Vagina (tissue), 2 donors: ENCODE results near the gene CKMT2. TPM values are rescaled to one million over a fixed set of nuclear protein-coding genes. Genes with fewer than 3 reads are reported as not detected.

Experiments used
- DNase-seq, 2 donors: peaks; one replicate each; pipeline ENCODE4 v3.0.0-alpha.2; 2017; ENCODE audit errors: extremely low spot score in 2 of 2
- H3K27ac ChIP-seq: fragments of 200-600 bp; sonication (generic); one replicate; pipeline ENCODE4 v1.5.1; 2019
- H3K27me3 ChIP-seq: fragments of 200-600 bp; sonication (generic); one replicate; pipeline ENCODE4 v1.5.1; 2019
- H3K36me3 ChIP-seq, 2 donors: fragments of 200-600 bp; sonication (generic); one replicate each; pipeline ENCODE4 v1.5.1; 2017 to 2019
- H3K4me1 ChIP-seq: fragments of 200-600 bp; sonication (generic); one replicate; pipeline ENCODE4 v1.5.1; 2019
- H3K4me3 ChIP-seq, 2 donors: fragments of 200-600 bp; sonication (generic); 1 replicate in 1 of 2; 2 replicates in 1 of 2; pipeline ENCODE4 v1.5.1; 2016 to 2019
- H3K9me3 ChIP-seq: fragments of 200-600 bp; sonication (generic); one replicate; pipeline ENCODE4 v1.5.1; 2019
- POLR2A ChIP-seq, 2 donors: fragments of 450-650 bp; IDR thresholded peaks; one replicate each; pipeline ENCODE4 v1.6.1; 2017; ENCODE audit warnings: antibody characterized with exemption in 2 of 2, mild to moderate bottlenecking in 2 of 2, moderate library complexity in 2 of 2
- POLR2AphosphoS5 ChIP-seq, 2 donors: sonication (generic); formaldehyde crosslinking; IDR thresholded peaks; one replicate each; pipeline ENCODE4 v1.9.0; 2017; ENCODE audit warnings: antibody characterized with exemption in 2 of 2, mild to moderate bottlenecking in 2 of 2, low read depth in 1 of 2; ENCODE audit not compliant: insufficient read depth in 1 of 2
- intact Hi-C: fragments of 100-400 bp; cut with DNase I; formaldehyde crosslinking; loops from one replicate; pipeline ENCODE4 v1.15.1; 2023
- total RNA-seq: library from RNA; depleted of rRNA; stranded (reverse); fragments of >200 nt; gene quantifications from one replicate; pipeline ENCODE4 v1.2.3, GENCODE V29; 2016
- TF ChIP-seq, protein P1 (sequence below), 3 experiments: fragments of 450-650 bp in 2 of 3; fragments of 200-600 bp in 1 of 3; sonication (generic) in 1 of 3; IDR thresholded peaks; one replicate each; pipeline ENCODE4 v1.5.1; 2017 to 2019; ENCODE audit warnings: antibody characterized with exemption in 3 of 3, mild to moderate bottlenecking in 2 of 3, moderate library complexity in 2 of 3

Gene CKMT2
- total RNA-seq, 1 donor from 2014 or later: 3.4 TPM

DNA sequence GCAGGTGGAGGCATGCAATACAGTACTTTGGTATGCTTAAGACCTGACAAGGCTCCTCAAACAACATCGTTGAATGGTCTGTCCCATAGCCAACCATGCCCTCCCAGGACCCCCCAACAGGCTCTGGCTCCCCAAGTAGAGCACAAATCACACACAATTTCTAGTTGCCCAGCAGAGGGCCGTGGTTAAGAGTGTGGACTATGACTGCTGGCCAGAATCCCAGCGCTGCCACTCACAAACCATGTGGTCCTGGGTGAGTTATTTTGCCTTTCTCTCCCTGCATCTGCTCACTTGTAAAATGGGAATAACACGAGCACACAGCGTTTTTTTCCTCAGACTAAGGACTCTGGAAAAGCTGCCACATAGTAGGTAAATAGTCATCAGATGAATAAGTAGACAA lies 6.5 kb downstream of the CKMT2 start:
- H3K27ac ChIP-seq: no peak overlapping the region
- intact Hi-C loops: no loop called here
- no peaks in the 10 kb centered on the region for H3K27me3 ChIP-seq
- TF ChIP-seq POLR2AphosphoS5 (IDR thresholded peaks at IDR 0.05; ENCODE audit: insufficient read depth in 1 of 2, low read depth in 1 of 2): no peak
- TF ChIP-seq, protein P1, sequence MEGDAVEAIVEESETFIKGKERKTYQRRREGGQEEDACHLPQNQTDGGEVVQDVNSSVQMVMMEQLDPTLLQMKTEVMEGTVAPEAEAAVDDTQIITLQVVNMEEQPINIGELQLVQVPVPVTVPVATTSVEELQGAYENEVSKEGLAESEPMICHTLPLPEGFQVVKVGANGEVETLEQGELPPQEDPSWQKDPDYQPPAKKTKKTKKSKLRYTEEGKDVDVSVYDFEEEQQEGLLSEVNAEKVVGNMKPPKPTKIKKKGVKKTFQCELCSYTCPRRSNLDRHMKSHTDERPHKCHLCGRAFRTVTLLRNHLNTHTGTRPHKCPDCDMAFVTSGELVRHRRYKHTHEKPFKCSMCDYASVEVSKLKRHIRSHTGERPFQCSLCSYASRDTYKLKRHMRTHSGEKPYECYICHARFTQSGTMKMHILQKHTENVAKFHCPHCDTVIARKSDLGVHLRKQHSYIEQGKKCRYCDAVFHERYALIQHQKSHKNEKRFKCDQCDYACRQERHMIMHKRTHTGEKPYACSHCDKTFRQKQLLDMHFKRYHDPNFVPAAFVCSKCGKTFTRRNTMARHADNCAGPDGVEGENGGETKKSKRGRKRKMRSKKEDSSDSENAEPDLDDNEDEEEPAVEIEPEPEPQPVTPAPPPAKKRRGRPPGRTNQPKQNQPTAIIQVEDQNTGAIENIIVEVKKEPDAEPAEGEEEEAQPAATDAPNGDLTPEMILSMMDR (IDR thresholded peaks at IDR 0.05): no peak
- no peak for TF ChIP-seq POLR2A (IDR thresholded peaks at IDR 0.05)
- peaks cover 23% of the 10 kb centered on the region for H3K4me1 ChIP-seq
- no peaks in the 10 kb centered on the region for H3K36me3 ChIP-seq
- no peak for DNase-seq
- H3K9me3 ChIP-seq: no peaks in the 10 kb centered on the region
- H3K4me3 ChIP-seq: no peak overlapping the region

DNA sequence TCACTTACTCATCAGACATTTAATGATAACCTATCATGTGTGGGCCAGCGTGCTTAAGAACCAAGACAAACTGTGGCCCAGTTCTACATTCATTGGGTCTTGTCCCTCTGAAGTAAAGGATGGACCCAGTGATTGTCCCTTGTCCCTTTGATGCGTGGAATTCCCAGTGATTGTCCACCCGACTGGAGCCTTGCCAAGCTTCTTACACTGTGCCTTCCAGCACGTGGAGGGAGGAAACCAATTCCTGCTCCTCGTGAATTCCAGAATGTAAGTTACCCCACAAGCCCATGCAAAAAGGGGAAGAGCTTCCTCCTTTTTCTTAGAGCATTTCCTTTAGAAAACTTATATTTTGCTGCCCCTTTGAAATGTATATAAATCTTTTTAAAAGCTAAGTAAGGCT lies 7.9 kb downstream of the CKMT2 start:
- no peaks in the 10 kb centered on the region for H3K36me3 ChIP-seq

DNA sequence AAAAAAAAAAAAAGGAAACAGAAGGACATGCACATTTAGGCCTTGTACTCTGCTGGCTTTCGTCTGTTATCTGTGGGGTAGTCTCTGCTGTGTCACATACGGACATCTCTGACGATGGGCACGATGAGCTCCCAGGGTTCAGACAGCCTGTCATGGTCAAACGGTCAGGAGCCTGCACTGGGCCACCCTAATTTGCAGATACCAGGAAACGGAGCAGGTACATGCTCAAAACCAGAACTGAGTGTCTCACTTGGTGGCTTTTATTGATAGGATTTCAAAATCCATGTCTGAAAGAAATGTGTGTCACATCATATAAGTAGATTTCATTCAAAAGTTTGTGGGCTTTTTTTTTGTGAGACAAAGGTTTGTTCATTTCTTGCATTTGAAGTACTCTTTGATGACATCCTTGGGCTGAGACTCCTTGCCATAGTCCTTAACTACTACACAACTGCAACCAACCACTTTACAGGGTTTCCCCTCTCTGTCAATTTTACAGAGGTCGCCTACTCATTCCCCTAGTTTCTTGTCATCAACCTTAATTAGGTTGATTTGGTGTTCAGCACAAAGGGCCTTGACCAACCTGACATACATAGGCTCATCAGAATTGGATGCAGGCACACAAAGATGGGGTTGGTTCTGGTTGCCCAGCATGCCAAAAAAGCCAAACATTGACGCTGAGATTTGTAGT lies 9.0 kb downstream of the CKMT2 start:
- no peak for DNase-seq
- Histone ChIP-seq H3K4me1 (peaks cover 27% of the 10 kb centered on the region), H3K27ac (no peak overlapping the region), H3K27me3 (no peaks in the 10 kb centered on the region), H3K36me3 (no peaks in the 10 kb centered on the region), H3K4me3 (no peak overlapping the region), H3K9me3 (no peaks in the 10 kb centered on the region)
- intact Hi-C loops: no loop called here
- no peak for TF ChIP-seq POLR2A (IDR thresholded peaks at IDR 0.05)
- TF ChIP-seq, protein P1 (IDR thresholded peaks at IDR 0.05): no peak
- TF ChIP-seq POLR2AphosphoS5 (IDR thresholded peaks at IDR 0.05; ENCODE audit: insufficient read depth in 1 of 2, low read depth in 1 of 2): no peak

More for the DNA sequence above, 7.9 kb downstream of the CKMT2 start:
- Histone ChIP-seq H3K27me3 (no peaks in the 10 kb centered on the region), H3K27ac (no peak overlapping the region), H3K9me3 (no peaks in the 10 kb centered on the region), H3K4me1 (peaks cover 16% of the 10 kb centered on the region), H3K4me3 (no peak overlapping the region)
- intact Hi-C loops: no loop called here
- DNase-seq: no peak
- TF ChIP-seq POLR2AphosphoS5 (IDR thresholded peaks at IDR 0.05; ENCODE audit: insufficient read depth in 1 of 2, low read depth in 1 of 2): no peak
- TF ChIP-seq, protein P1 (IDR thresholded peaks at IDR 0.05): no peak
- TF ChIP-seq POLR2A (IDR thresholded peaks at IDR 0.05): no peak

DNA sequence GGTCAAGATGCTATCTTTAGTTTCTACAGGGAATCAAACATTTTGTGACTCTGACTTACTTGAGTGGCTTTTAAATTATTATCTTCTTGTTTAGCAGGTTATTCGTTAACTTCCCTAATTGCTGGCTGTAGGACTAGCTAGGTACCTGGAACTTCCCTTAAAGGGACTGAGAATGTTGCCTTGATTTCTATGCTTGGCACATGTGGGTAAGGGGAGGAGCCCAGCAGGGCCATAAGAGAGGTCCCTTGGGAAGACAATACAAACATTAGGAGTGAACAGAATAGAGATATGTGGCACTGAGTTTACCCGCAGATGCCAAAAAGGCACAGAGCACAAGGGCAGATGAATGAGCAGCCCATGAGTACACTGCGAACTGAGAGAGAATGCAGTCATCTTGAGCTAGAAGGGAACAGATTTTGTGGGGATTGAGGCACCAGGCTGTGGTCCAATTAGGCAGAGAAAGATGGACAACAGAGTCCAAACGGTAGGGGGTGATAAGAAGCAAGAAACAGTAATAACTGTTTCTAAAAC lies 9.8 kb downstream of the CKMT2 start:
- no peak for DNase-seq
- TF ChIP-seq, protein P1 (IDR thresholded peaks at IDR 0.05): no peak
- TF ChIP-seq POLR2A (IDR thresholded peaks at IDR 0.05): no peak
- no peak for TF ChIP-seq POLR2AphosphoS5 (IDR thresholded peaks at IDR 0.05; ENCODE audit: insufficient read depth in 1 of 2, low read depth in 1 of 2)
- H3K36me3 ChIP-seq: no peaks in the 10 kb centered on the region
- H3K4me1 ChIP-seq: peaks cover 35% of the 10 kb centered on the region
- no peaks in the 10 kb centered on the region for H3K9me3 ChIP-seq
- no peaks in the 10 kb centered on the region for H3K27me3 ChIP-seq
- intact Hi-C loops: no loop called here
- H3K27ac ChIP-seq: no peak overlapping the region
- H3K4me3 ChIP-seq: no peak overlapping the region

DNA sequence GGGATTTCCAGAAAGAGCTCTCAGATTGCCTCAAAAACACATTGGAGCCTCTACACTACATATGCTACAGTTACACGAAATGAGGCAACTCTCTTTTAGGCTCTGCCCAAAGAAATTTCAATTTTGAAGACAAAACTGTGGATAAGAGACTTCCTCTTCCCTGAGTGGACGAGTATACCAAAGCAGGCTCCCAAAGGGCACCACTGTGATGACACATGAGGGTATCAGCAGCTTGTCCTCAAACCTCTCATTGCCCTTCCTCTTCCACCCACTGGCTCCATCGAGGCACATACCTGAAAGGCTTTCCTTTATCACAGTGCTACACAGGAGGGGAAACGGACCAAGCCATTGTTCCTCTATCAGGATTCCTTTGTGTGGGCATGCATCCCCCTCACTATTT lies 11.3 kb downstream of the CKMT2 start:
- intact Hi-C loops: no loop called here
- DNase-seq: no peak
- peaks cover 38% of the 10 kb centered on the region for H3K4me1 ChIP-seq

More for the DNA sequence above, 11.3 kb downstream of the CKMT2 start:
- no peaks in the 10 kb centered on the region for H3K36me3 ChIP-seq
- H3K4me3 ChIP-seq: no peak overlapping the region
- TF ChIP-seq POLR2A (IDR thresholded peaks at IDR 0.05): no peak
- TF ChIP-seq, protein P1 (IDR thresholded peaks at IDR 0.05): no peak
- no peak for TF ChIP-seq POLR2AphosphoS5 (IDR thresholded peaks at IDR 0.05; ENCODE audit: insufficient read depth in 1 of 2, low read depth in 1 of 2)
- no peaks in the 10 kb centered on the region for H3K9me3 ChIP-seq
- no peak overlapping the region for H3K27ac ChIP-seq
- H3K27me3 ChIP-seq: no peaks in the 10 kb centered on the region
